ENCODE results near the gene PAX5. TPM values are rescaled to one million over a fixed set of nuclear protein-coding genes. Genes with fewer than 3 reads are reported as not detected.

Gene PAX5
- total RNA-seq, 3 donors from 2014 or later = 0.29 to 0.32 TPM; not detected in 1

DNA sequence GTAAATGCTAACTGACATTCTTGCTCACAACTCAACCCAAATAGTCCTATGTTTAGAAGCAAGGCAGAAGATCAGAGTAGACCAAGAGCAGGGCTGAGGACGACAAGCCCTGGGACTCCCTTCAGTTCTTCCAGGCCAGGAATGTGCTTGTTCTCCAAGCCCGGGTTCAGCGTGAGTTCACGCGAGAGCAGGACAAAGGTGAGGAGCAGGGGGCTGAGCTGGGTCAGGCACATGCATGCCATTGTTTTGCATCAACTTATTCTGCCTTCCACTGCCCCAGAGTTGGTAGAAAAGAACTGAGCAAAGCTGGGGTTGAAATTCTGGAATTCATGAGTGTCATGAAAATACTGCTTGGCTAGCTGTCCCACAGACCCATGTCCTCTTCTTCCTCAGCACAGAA, 206.5 kb downstream of the PAX5 start:
- Histone ChIP-seq H3K36me3 (ENCODE audit: low read depth) (no peaks in the 10 kb centered on the region), H3K9me3 (no peaks in the 10 kb centered on the region), H3K4me1 (ENCODE audit: low read depth) (no peaks in the 10 kb centered on the region), H3K4me3 (no peak overlapping the region)
- intact Hi-C loops (cut with DNase I, micrococcal nuclease) = no loop called here
- DNase-seq (no peak), ATAC-seq (no peak)
- TF ChIP-seq, protein P1, sequence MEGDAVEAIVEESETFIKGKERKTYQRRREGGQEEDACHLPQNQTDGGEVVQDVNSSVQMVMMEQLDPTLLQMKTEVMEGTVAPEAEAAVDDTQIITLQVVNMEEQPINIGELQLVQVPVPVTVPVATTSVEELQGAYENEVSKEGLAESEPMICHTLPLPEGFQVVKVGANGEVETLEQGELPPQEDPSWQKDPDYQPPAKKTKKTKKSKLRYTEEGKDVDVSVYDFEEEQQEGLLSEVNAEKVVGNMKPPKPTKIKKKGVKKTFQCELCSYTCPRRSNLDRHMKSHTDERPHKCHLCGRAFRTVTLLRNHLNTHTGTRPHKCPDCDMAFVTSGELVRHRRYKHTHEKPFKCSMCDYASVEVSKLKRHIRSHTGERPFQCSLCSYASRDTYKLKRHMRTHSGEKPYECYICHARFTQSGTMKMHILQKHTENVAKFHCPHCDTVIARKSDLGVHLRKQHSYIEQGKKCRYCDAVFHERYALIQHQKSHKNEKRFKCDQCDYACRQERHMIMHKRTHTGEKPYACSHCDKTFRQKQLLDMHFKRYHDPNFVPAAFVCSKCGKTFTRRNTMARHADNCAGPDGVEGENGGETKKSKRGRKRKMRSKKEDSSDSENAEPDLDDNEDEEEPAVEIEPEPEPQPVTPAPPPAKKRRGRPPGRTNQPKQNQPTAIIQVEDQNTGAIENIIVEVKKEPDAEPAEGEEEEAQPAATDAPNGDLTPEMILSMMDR (IDR thresholded peaks at IDR 0.05) = no peak

DNA sequence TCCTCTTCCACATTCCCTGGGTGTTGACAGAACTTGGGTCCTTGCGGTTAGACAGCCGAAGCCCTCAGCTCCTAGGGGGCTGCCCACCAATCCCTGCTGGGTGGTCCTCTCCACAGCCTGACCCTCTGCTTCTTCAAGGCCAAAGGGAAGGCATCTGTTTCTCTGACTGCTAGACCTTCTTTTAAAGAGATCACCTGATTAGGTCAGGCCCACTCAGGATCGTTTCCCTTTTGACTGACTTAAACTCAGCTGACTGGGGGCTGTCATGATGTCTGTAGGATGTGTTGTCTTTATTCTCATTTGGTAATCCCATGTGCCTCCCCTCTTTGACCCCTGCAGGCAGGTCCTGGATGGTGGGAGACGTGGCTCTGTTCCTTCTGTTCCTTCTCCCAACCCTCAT, 207.5 kb downstream of the PAX5 start:
- no peaks in the 10 kb centered on the region for H3K9me3 ChIP-seq

DNA sequence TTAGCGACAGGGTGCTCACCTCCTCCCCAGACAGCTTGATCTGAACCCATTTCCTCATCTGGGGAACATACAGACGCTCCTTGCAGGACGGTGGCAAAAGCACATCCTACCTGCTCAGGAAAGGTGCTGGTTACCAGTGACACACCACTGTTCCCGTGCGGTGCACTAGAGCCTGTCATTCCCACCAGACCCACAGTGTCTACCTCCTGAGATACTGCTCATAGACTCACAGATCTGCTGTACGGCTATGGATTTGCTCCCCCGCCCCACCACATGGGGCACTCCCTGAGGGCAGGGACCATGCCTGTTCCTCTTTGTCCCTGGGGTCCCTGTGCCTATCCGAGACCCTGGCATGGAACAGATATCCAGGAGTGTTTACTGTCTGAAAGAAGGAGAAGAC, 208.9 kb downstream of the PAX5 start:
- Histone ChIP-seq H3K9me3 (no peaks in the 10 kb centered on the region), H3K4me1 (ENCODE audit: low read depth) (no peaks in the 10 kb centered on the region), H3K36me3 (ENCODE audit: low read depth) (no peaks in the 10 kb centered on the region), H3K4me3 (no peak overlapping the region)
- intact Hi-C loops (cut with DNase I, micrococcal nuclease) = no loop called here
- DNase-seq = no peak
- no peak for ATAC-seq
- TF ChIP-seq, protein P1 (IDR thresholded peaks at IDR 0.05) = no peak

More for the DNA sequence above, 207.5 kb downstream of the PAX5 start:
- no peak for ATAC-seq
- Histone ChIP-seq H3K36me3 (ENCODE audit: low read depth) (no peaks in the 10 kb centered on the region), H3K4me1 (ENCODE audit: low read depth) (no peaks in the 10 kb centered on the region), H3K4me3 (no peak overlapping the region)
- TF ChIP-seq, protein P1 (IDR thresholded peaks at IDR 0.05) = no peak
- intact Hi-C loops (cut with DNase I, micrococcal nuclease) = no loop called here
- no peak for DNase-seq

DNA sequence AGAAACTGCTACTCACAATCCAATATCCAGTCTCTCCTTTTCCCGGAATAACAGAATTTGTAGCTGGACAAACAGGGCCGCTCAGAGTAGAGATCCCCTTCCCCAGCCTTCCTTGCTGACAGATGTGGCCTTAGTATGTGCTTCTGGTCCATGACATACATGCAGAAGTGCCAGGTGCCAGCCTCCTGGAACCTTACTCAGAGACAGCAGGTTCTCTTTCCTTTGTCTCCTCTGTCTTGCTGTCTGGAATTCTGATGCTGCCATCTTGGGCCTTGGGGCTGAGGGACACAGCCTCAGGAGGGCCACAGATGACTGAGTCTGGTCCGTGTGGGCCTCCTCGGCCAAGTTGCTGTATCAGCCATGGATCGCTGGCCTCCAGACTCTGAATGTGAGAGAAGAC, 210.1 kb downstream of the PAX5 start:
- TF ChIP-seq, protein P1 (IDR thresholded peaks at IDR 0.05) = no peak
- intact Hi-C loops (cut with DNase I, micrococcal nuclease) = no loop called here
- Histone ChIP-seq H3K36me3 (ENCODE audit: low read depth) (no peaks in the 10 kb centered on the region), H3K4me3 (no peak overlapping the region), H3K9me3 (no peaks in the 10 kb centered on the region), H3K4me1 (ENCODE audit: low read depth) (no peaks in the 10 kb centered on the region)
- no peak for ATAC-seq
- no peak for DNase-seq

- TF ChIP-seq, protein P1 (IDR thresholded peaks at IDR 0.05) = no peak
- Histone ChIP-seq H3K4me1 (ENCODE audit: low read depth) (no peaks in the 10 kb centered on the region), H3K4me3 (no peak overlapping the region), H3K9me3 (no peaks in the 10 kb centered on the region), H3K36me3 (ENCODE audit: low read depth) (no peaks in the 10 kb centered on the region)
- ATAC-seq = no peak
- intact Hi-C loops (cut with DNase I, micrococcal nuclease) = no loop called here
- no peak for DNase-seq
Measured at GRCh38 chr9:36823466-36823865, 210.6 kb downstream of the PAX5 start.

GRCh38 chr9:36822201-36822600, 211.9 kb downstream of the PAX5 start:
- TF ChIP-seq, protein P1 (IDR thresholded peaks at IDR 0.05) = no peak
- Histone ChIP-seq H3K4me3 (no peak overlapping the region), H3K4me1 (ENCODE audit: low read depth) (no peaks in the 10 kb centered on the region), H3K9me3 (no peaks in the 10 kb centered on the region), H3K36me3 (ENCODE audit: low read depth) (no peaks in the 10 kb centered on the region)
- ATAC-seq = no peak
- DNase-seq = no peak
- intact Hi-C loops (cut with DNase I, micrococcal nuclease) = no loop called here

Measured in mucosa of descending colon (tissue), 3 donors.